Endodermal cell (in vitro differentiated cells): ENCODE results near the gene C17orf114.
A peak's percentile ranks its signal among the peaks of the same experiment; 100 is the strongest.

ENCODE experiments used
- DNase-seq: peaks from one replicate; pipeline ENCODE4 v3.0.0-alpha.2; 2017
- H3K27ac ChIP-seq: 2 replicates; pipeline ENCODE4 v1.5.1; 2013; ENCODE audit warnings: mild to moderate bottlenecking, low read depth, low read length, moderate library complexity
- H3K27me3 ChIP-seq: 2 replicates; pipeline ENCODE4 v1.6.1; 2013; ENCODE audit warnings: mild to moderate bottlenecking, low read length, moderate library complexity; ENCODE audit not compliant: insufficient read depth, control insufficient read depth, poor library complexity, severe bottlenecking
- H3K36me3 ChIP-seq: 2 replicates; pipeline ENCODE4 v1.7.0; 2013; ENCODE audit warnings: mild to moderate bottlenecking, low read length, moderate library complexity; ENCODE audit not compliant: control insufficient read depth, insufficient read depth
- H3K4me1 ChIP-seq: one replicate; pipeline ENCODE4 v1.7.0; 2013; ENCODE audit warnings: low read length; ENCODE audit not compliant: control insufficient read depth, insufficient read depth
- H3K4me3 ChIP-seq: 2 replicates; pipeline ENCODE4 v1.5.1; 2013; ENCODE audit warnings: mild to moderate bottlenecking, low read length, moderate library complexity
- H3K9ac ChIP-seq: 2 replicates; pipeline ENCODE4 v1.6.1; 2013; ENCODE audit warnings: mild to moderate bottlenecking, low read length, moderate library complexity; ENCODE audit not compliant: poor library complexity, severe bottlenecking; ENCODE audit errors: extremely low read depth
- H3K9me3 ChIP-seq: 2 replicates; pipeline ENCODE4 v1.6.1; 2013; ENCODE audit warnings: mild to moderate bottlenecking, low read length, moderate library complexity; ENCODE audit not compliant: control insufficient read depth
- H3K27ac Mint-ChIP-seq: 2 replicates; pipeline ENCODE4 v1.8.0; 2020; ENCODE audit warnings: mixed read lengths
- H3K27me3 Mint-ChIP-seq: 2 replicates; pipeline ENCODE4 v1.8.0; 2021; ENCODE audit warnings: mild to moderate bottlenecking, mixed read lengths; ENCODE audit not compliant: insufficient read depth
- H3K36me3 Mint-ChIP-seq: 2 replicates; pipeline ENCODE4 v1.8.0; 2020; ENCODE audit warnings: low read depth, mixed read lengths
- H3K4me1 Mint-ChIP-seq: 2 replicates; pipeline ENCODE4 v1.8.0; 2020; ENCODE audit warnings: mixed read lengths
- H3K4me3 Mint-ChIP-seq: 2 replicates; pipeline ENCODE4 v1.8.0; 2020; ENCODE audit warnings: mild to moderate bottlenecking, moderate library complexity, mixed read lengths
- H3K9me3 Mint-ChIP-seq: 2 replicates; pipeline ENCODE4 v1.8.0; 2020; ENCODE audit warnings: mild to moderate bottlenecking, mixed read lengths
- CTCF ChIP-seq: fragments of 200-600 bp; sonication (generic); conservative IDR thresholded peaks from 2 replicates; pipeline ENCODE4 v1.5.0; 2021; ENCODE audit warnings: antibody characterized with exemption, mild to moderate bottlenecking
- WGBS, 2 experiments: methylation state at CpG; one replicate each; pipeline versions ENCODE4 v1.1.5 to v1.1.7; 2013; ENCODE audit warnings: missing lambda C conversion rate in 2 of 2, mixed read lengths in 1 of 2; ENCODE audit not compliant: insufficient coverage in 1 of 2, insufficient read length in 1 of 2; 5-methylcytosine and 5-hydroxymethylcytosine counted together

Gene C17orf114

GRCh38 chr17:4782652-4783051 lies 19.5 kb downstream of the C17orf114 start:
- no peaks in the 10 kb centered on the region for H3K9me3 ChIP-seq
- 75 to 88% methylated on average over 12 to 28 of the region's 28 CpGs for WGBS, 2 experiments
- H3K4me3 Mint-ChIP-seq, result no peak overlapping the region
- H3K27ac Mint-ChIP-seq, result no peak overlapping the region
- DNase-seq, result peak; percentile 63
- no peaks in the 10 kb centered on the region for H3K4me1 ChIP-seq
- H3K27ac ChIP-seq, result no peak overlapping the region
- TF ChIP-seq CTCF, result no peak
- no peaks in the 10 kb centered on the region for H3K9me3 Mint-ChIP-seq
- H3K9ac ChIP-seq, result no peak overlapping the region
- no peaks in the 10 kb centered on the region for H3K4me1 Mint-ChIP-seq
- H3K36me3 Mint-ChIP-seq, result no peaks in the 10 kb centered on the region
- H3K27me3 Mint-ChIP-seq, result peaks cover 76% of the 10 kb centered on the region
- no peak overlapping the region for H3K4me3 ChIP-seq
- H3K27me3 ChIP-seq, result peaks cover 68% of the 10 kb centered on the region
- no peaks in the 10 kb centered on the region for H3K36me3 ChIP-seq

DNA sequence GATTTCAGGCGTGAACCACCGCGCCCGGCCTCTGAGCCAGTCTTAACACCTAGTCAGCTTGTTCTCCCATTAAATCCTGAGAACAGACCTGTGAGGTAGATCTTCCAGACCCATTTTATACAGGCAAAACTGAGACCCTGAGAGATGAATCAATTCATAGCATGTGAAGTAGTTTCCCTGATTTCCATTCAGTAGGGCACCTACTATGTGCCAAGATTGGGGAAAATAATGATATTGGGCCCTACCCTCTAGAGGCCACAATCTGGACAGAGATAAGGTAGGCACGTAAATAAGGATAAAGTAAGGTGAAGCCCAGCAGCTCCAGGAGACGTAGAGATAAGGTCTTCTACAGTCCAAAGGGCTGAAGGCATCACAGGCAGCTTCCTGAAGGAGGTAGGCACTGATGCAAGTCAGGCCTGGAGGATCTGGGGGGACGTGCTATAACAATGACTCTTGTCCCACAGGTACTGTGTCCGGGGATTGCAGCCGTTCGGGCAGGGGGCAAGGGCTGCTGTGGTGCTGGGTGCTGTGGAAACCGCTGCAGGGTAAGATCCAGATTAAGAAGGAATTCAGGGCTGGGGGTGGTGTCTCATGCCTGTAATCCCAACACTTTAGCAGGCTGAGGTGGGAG lies 21.7 kb downstream of the C17orf114 start:
- Mint-ChIP-seq H3K4me3 (no peak overlapping the region), H3K27ac (no peak overlapping the region), H3K27me3 (peaks cover 57% of the 10 kb centered on the region), H3K9me3 (no peaks in the 10 kb centered on the region), H3K4me1 (no peaks in the 10 kb centered on the region), H3K36me3 (no peaks in the 10 kb centered on the region)
- Histone ChIP-seq H3K9me3 (no peaks in the 10 kb centered on the region), H3K27me3 (peaks cover 46% of the 10 kb centered on the region), H3K9ac (no peak overlapping the region), H3K4me3 (no peak overlapping the region), H3K36me3 (no peaks in the 10 kb centered on the region), H3K27ac (no peak overlapping the region), H3K4me1 (no peaks in the 10 kb centered on the region)
- DNase-seq, result no peak
- TF ChIP-seq CTCF, result no peak
- 85 to 88% methylated on average over 10 to 11 of the region's 11 CpGs for whole genome bisulfite sequencing, 2 experiments

- Mint-ChIP-seq H3K27me3 (peaks cover 47% of the 10 kb centered on the region), H3K4me3 (no peak overlapping the region), H3K4me1 (no peaks in the 10 kb centered on the region), H3K9me3 (no peaks in the 10 kb centered on the region), H3K27ac (no peak overlapping the region), H3K36me3 (no peaks in the 10 kb centered on the region)
- Histone ChIP-seq H3K27me3 (peaks cover 25% of the 10 kb centered on the region), H3K27ac (no peak overlapping the region), H3K36me3 (no peaks in the 10 kb centered on the region), H3K9ac (no peak overlapping the region), H3K4me1 (no peaks in the 10 kb centered on the region), H3K4me3 (no peak overlapping the region), H3K9me3 (no peaks in the 10 kb centered on the region)
- WGBS, 2 experiments, result 86 to 87% methylated on average over 8 to 9 of the region's 9 CpGs
- DNase-seq, result no peak
- no peak for TF ChIP-seq CTCF
Observed at GRCh38 chr17:4777969-4778760, 24.0 kb downstream of the C17orf114 start.
